ENCODE data around the gene THRAP3. TPM values are rescaled to one million over a fixed set of nuclear protein-coding genes. Genes with fewer than 3 reads are reported as not detected.

Gene THRAP3
- total and polyA plus RNA-seq, 2 donors from 2014 or later: 28.0 to 102 TPM

- Histone ChIP-seq H3K27me3 (ENCODE audit: control insufficient read depth, insufficient read depth, low read length) (no peaks in the 10 kb centered on the region), H3K9ac (ENCODE audit: low read length in 3 of 3) (peak overlapping the region in 1 of 3 donors; percentile 24), H3K9me3 (ENCODE audit: control insufficient read depth in 2 of 3, insufficient read depth in 1 of 3, low read length in 3 of 3) (no peaks in the 10 kb centered on the region), H3K4me1 (ENCODE audit: control insufficient read depth in 2 of 3, insufficient read depth in 2 of 3, low read depth in 1 of 3, low read length in 3 of 3) (peaks cover 5 to 16% (median 6%) of the 10 kb centered on the region in 3 donors), H3K36me3 (ENCODE audit: control insufficient read depth in 2 of 3, insufficient read depth in 3 of 3, low read length in 3 of 3) (no peaks in the 10 kb centered on the region), H3K27ac (ENCODE audit: low read depth in 2 of 2, low read length in 2 of 2) (peak overlapping the region; percentile 29 to 47), H3K4me3 (ENCODE audit: low read length in 3 of 3) (peak overlapping the region in 2 of 3 donors; percentile 45 to 51)
- intact Hi-C loops (cut with DNase I): no loop called here
- no peak for TF ChIP-seq CTCF (IDR thresholded peaks at IDR 0.05; ENCODE audit: borderline replicate concordance, extremely low read depth, insufficient read depth)
- DNase-seq: peak in 2 of 5 donors; percentile 60 to 78
- no peak for FAIRE-seq
Observed at GRCh38 chr1:36320291-36320761, 96.1 kb downstream of the THRAP3 start.

DNA sequence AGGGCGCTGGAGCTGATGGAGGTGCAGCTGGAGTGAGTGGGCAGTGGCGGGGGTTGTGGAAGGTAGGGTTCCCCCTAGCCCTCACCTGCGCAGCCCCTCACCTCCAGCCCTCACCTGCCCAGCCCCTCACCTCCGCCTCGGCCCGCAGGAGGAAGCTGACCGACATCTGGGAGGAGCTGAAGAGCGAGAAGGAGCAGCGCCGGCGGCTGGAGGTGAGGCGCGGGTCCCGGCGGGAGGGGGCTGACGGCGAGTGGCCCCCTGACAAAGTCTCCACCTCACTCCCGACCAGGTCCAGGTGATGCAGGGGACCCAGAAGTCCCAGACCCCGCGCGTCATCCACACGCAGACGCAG, 96.5 kb downstream of the THRAP3 start:
- Histone ChIP-seq H3K4me1 (ENCODE audit: control insufficient read depth in 2 of 3, insufficient read depth in 2 of 3, low read depth in 1 of 3, low read length in 3 of 3) (peaks cover 5 to 16% (median 6%) of the 10 kb centered on the region in 3 donors), H3K27me3 (ENCODE audit: control insufficient read depth, insufficient read depth, low read length) (no peaks in the 10 kb centered on the region), H3K4me3 (ENCODE audit: low read length in 3 of 3) (peak overlapping the region in 2 of 3 donors; percentile 45 to 51), H3K9ac (ENCODE audit: low read length in 3 of 3) (peak overlapping the region in 2 of 3 donors; percentile 24 to 34), H3K36me3 (ENCODE audit: control insufficient read depth in 2 of 3, insufficient read depth in 3 of 3, low read length in 3 of 3) (no peaks in the 10 kb centered on the region), H3K27ac (ENCODE audit: low read depth in 2 of 2, low read length in 2 of 2) (peak overlapping the region; percentile 32 to 59), H3K9me3 (ENCODE audit: control insufficient read depth in 2 of 3, insufficient read depth in 1 of 3, low read length in 3 of 3) (no peaks in the 10 kb centered on the region)
- DNase-seq (no peak), FAIRE-seq (no peak)
- intact Hi-C loops (cut with DNase I): no loop called here
- TF ChIP-seq CTCF (IDR thresholded peaks at IDR 0.05; ENCODE audit: borderline replicate concordance, extremely low read depth, insufficient read depth): no peak

- peaks cover 5 to 16% (median 6%) of the 10 kb centered on the region in 3 donors for H3K4me1 ChIP-seq (ENCODE audit: control insufficient read depth in 2 of 3, insufficient read depth in 2 of 3, low read depth in 1 of 3, low read length in 3 of 3)
- intact Hi-C loops (cut with DNase I): no loop called here
- FAIRE-seq (no peak), DNase-seq (peak; percentile 94 to 98 (median 95))
- H3K4me3 ChIP-seq (ENCODE audit: low read length in 3 of 3): peak overlapping the region; percentile 28 to 73 (median 51)
- no peaks in the 10 kb centered on the region for H3K9me3 ChIP-seq (ENCODE audit: control insufficient read depth in 2 of 3, insufficient read depth in 1 of 3, low read length in 3 of 3)
- TF ChIP-seq CTCF (IDR thresholded peaks at IDR 0.05; ENCODE audit: borderline replicate concordance, extremely low read depth, insufficient read depth): no peak
- no peaks in the 10 kb centered on the region for H3K36me3 ChIP-seq (ENCODE audit: control insufficient read depth in 2 of 3, insufficient read depth in 3 of 3, low read length in 3 of 3)
- H3K9ac ChIP-seq (ENCODE audit: low read length in 3 of 3): peak overlapping the region in 2 of 3 donors; percentile 40 to 48
- peak overlapping the region; percentile 32 to 59 for H3K27ac ChIP-seq (ENCODE audit: low read depth in 2 of 2, low read length in 2 of 2)
- H3K27me3 ChIP-seq (ENCODE audit: control insufficient read depth, insufficient read depth, low read length): no peaks in the 10 kb centered on the region
Observed at GRCh38 chr1:36321119-36321951, 97.1 kb downstream of the THRAP3 start.
